ENCODE measurements around the gene RASGRF1.

RASGRF1 gene

GRCh38 chr15:78993931-78994530, 96.5 kb downstream of the RASGRF1 start:
- no peak overlapping the region for H3K4me3 ChIP-seq (ENCODE audit: low read depth, low read length)
- TF ChIP-seq CTCF (IDR thresholded peaks at IDR 0.05; ENCODE audit: low read depth, low read length): no peak

GRCh38 chr15:78993257-78993930, 97.2 kb downstream of the RASGRF1 start:
- H3K4me3 ChIP-seq (ENCODE audit: low read depth, low read length): no peak overlapping the region
- TF ChIP-seq CTCF (IDR thresholded peaks at IDR 0.05; ENCODE audit: low read depth, low read length): no peak

GRCh38 chr15:78992416-78993256, 97.9 kb downstream of the RASGRF1 start:
- TF ChIP-seq CTCF (IDR thresholded peaks at IDR 0.05; ENCODE audit: low read depth, low read length): no peak
- H3K4me3 ChIP-seq (ENCODE audit: low read depth, low read length): no peak overlapping the region

GRCh38 chr15:78991879-78992278, 98.7 kb downstream of the RASGRF1 start:
- TF ChIP-seq CTCF (IDR thresholded peaks at IDR 0.05; ENCODE audit: low read depth, low read length): no peak
- H3K4me3 ChIP-seq (ENCODE audit: low read depth, low read length): no peak overlapping the region

- H3K4me3 ChIP-seq (ENCODE audit: low read depth, low read length): no peak overlapping the region
- TF ChIP-seq CTCF (IDR thresholded peaks at IDR 0.05; ENCODE audit: low read depth, low read length): no peak
These were observed 99.1 kb downstream of the RASGRF1 start for GRCh38 chr15:78991476-78991875.

GRCh38 chr15:78990278-78990677, 100.3 kb downstream of the RASGRF1 start:
- no peak overlapping the region for H3K4me3 ChIP-seq (ENCODE audit: low read depth, low read length)

More at GRCh38 chr15:78990278-78990677, 100.3 kb downstream of the RASGRF1 start:
- TF ChIP-seq CTCF (IDR thresholded peaks at IDR 0.05; ENCODE audit: low read depth, low read length): no peak

All from WI38 (cell line).